Panc1 (cell line): ENCODE results near the gene PLCB4. TPM values are rescaled to one million over a fixed set of nuclear protein-coding genes. Genes with fewer than 3 reads are reported as not detected.

Source experiments
- ATAC-seq: fragments of 200-7000 bp; cut with Tn5 transposase; 2 replicates; pipeline ENCODE4 v1.9.1; 2020; ENCODE audit warnings: mild to moderate bottlenecking, moderate library complexity
- BruUV-seq: library from RNA; stranded (reverse); fragments of 400-500 nt; replicated peaks from 2 replicates; lab custom pipeline; 2021; lab: Mats Ljungman, UMichigan
- CTCF ChIA-PET: fragments of 300-600 bp; sonication (Branson Sonifier 250); formaldehyde crosslinking; loops from one replicate; lab custom pipeline; 2022; ENCODE audit warnings: antibody characterized with exemption; lab: Charles Lee
- POLR2A ChIA-PET: fragments of 300-600 bp; sonication (Branson Sonifier 250); formaldehyde crosslinking; loops from one replicate; lab custom pipeline; 2022; ENCODE audit warnings: antibody characterized with exemption; lab: Charles Lee
- DNase-seq: peaks from one replicate; pipeline ENCODE4 v3.0.0-alpha.2; 2010; ENCODE audit warnings: low read depth, low spot score
- H3K27ac ChIP-seq: 2 replicates; pipeline ENCODE4 v1.5.1; 2011; ENCODE audit warnings: mild to moderate bottlenecking, low read length, inconsistent platforms
- H3K27me3 ChIP-seq: fragments of 200-500 bp; sonication (Bioruptor generic); 2 replicates; pipeline ENCODE4 v1.6.0; 2014; ENCODE audit warnings: low read length, inconsistent platforms; ENCODE audit not compliant: control insufficient read depth, insufficient read depth
- H3K36me3 ChIP-seq: fragments of 200-500 bp; sonication (Bioruptor generic); 2 replicates; pipeline ENCODE4 v1.5.1; 2014; ENCODE audit warnings: inconsistent platforms, mild to moderate bottlenecking, low read length, moderate library complexity; ENCODE audit not compliant: control insufficient read depth, insufficient read depth
- H3K4me1 ChIP-seq: 2 replicates; pipeline ENCODE4 v1.5.1; 2011; ENCODE audit warnings: inconsistent platforms, mild to moderate bottlenecking, low read length, moderate library complexity; ENCODE audit not compliant: control insufficient read depth, insufficient read depth
- H3K4me3 ChIP-seq, 2 experiments: 2 replicates each; pipeline ENCODE4 v1.5.1; 2011 to 2012; ENCODE audit warnings: low read depth in 2 of 2, low read length in 2 of 2, mild to moderate bottlenecking in 2 of 2, inconsistent platforms in 1 of 2, moderate library complexity in 1 of 2
- H3K9me3 ChIP-seq: fragments of 200-500 bp; sonication (Bioruptor generic); 2 replicates; pipeline ENCODE4 v1.5.1; 2014; ENCODE audit warnings: low read depth, mild to moderate bottlenecking, inconsistent platforms, low read length, moderate library complexity; ENCODE audit not compliant: control insufficient read depth, insufficient read depth
- POLR2AphosphoS5 ChIP-seq: IDR thresholded peaks from 2 replicates; pipeline ENCODE4 v1.6.1; 2012; ENCODE audit warnings: mild to moderate bottlenecking, low read depth, low read length, moderate library complexity
- SIN3A ChIP-seq: IDR thresholded peaks from 2 replicates; pipeline ENCODE4 v1.6.1; 2012; ENCODE audit warnings: low read depth, mild to moderate bottlenecking, low read length, moderate library complexity, borderline replicate concordance; ENCODE audit not compliant: insufficient read depth
- TCF7L2 ChIP-seq: IDR thresholded peaks from 2 replicates; pipeline ENCODE4 v1.6.1; 2011; ENCODE audit warnings: mild to moderate bottlenecking, low read depth, low read length, inconsistent platforms
- in situ Hi-C: cut with HindIII; loops from 2 replicates; pipeline ENCODE4 v1.10.0; 2016; ENCODE audit warnings: low sequenced_read_pairs, low pct_unique_long_range_greater_than_20kb
- intact Hi-C: fragments of 100-400 bp; cut with micrococcal nuclease; formaldehyde crosslinking; loops from one replicate; pipeline ENCODE4 v1.10.0; 2022; ENCODE audit not compliant: unreplicated experiment
- total RNA-seq: library from RNA; stranded (reverse); gene quantifications from one replicate; pipeline ENCODE4 v1.2.1, GENCODE V29; 2021; ENCODE audit not compliant: unreplicated experiment
- TF ChIP-seq, protein P1 (sequence below), 2 experiments: IDR thresholded peaks; 2 replicates each; pipeline ENCODE4 v1.6.1; 2011 to 2012; ENCODE audit warnings: low read depth in 2 of 2, control low read depth in 1 of 2, low read length in 1 of 2, mild to moderate bottlenecking in 1 of 2, moderate library complexity in 1 of 2; ENCODE audit not compliant: insufficient read depth in 1 of 2
- TF ChIP-seq, protein P2 (sequence below): fragments of 450-650 bp; IDR thresholded peaks from 2 replicates; pipeline ENCODE4 v1.5.1; 2017; ENCODE audit warnings: mild to moderate bottlenecking

The PLCB4 gene
- total RNA-seq, 1 experiment from 2014 or later = 1.5 TPM

DNA sequence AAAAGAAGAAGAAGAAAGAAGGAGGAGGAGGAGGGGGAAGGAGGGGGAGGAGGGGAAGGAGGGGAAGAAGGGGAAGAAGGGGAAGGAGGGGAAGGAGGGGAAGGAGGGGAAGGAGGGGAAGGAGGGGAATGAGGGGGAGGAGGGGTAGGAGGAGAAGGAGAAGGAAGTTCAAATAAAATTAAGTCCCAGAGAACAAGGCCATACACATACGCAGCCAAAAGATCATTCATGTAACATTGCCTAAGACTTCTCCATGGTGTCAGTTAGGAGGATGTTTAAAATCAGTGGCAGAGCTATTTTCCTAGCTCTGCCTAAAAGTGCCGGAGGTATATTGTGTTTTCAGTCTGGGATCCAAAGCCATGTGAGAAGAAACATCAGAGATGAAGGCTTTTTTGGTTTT lies 75.8 kb downstream of the PLCB4 start:
- ChIA-PET CTCF (no interaction called here), POLR2A (interaction anchor here (0.7 kb wide), 1 partner anchor 438 kb away, joined by 5 read pairs; no protein-coding TSS in a partner anchor)
- no peak overlapping the region for H3K27ac ChIP-seq
- TF ChIP-seq SIN3A = no peak
- TF ChIP-seq POLR2AphosphoS5 = no peak
- TF ChIP-seq, protein P1, sequence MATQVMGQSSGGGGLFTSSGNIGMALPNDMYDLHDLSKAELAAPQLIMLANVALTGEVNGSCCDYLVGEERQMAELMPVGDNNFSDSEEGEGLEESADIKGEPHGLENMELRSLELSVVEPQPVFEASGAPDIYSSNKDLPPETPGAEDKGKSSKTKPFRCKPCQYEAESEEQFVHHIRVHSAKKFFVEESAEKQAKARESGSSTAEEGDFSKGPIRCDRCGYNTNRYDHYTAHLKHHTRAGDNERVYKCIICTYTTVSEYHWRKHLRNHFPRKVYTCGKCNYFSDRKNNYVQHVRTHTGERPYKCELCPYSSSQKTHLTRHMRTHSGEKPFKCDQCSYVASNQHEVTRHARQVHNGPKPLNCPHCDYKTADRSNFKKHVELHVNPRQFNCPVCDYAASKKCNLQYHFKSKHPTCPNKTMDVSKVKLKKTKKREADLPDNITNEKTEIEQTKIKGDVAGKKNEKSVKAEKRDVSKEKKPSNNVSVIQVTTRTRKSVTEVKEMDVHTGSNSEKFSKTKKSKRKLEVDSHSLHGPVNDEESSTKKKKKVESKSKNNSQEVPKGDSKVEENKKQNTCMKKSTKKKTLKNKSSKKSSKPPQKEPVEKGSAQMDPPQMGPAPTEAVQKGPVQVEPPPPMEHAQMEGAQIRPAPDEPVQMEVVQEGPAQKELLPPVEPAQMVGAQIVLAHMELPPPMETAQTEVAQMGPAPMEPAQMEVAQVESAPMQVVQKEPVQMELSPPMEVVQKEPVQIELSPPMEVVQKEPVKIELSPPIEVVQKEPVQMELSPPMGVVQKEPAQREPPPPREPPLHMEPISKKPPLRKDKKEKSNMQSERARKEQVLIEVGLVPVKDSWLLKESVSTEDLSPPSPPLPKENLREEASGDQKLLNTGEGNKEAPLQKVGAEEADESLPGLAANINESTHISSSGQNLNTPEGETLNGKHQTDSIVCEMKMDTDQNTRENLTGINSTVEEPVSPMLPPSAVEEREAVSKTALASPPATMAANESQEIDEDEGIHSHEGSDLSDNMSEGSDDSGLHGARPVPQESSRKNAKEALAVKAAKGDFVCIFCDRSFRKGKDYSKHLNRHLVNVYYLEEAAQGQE (IDR thresholded peaks at IDR 0.05; ENCODE audit: insufficient read depth in 1 of 2, low read depth in 2 of 2, low read length in 1 of 2) = no peak
- no peak for TF ChIP-seq TCF7L2
- TF ChIP-seq, protein P2, sequence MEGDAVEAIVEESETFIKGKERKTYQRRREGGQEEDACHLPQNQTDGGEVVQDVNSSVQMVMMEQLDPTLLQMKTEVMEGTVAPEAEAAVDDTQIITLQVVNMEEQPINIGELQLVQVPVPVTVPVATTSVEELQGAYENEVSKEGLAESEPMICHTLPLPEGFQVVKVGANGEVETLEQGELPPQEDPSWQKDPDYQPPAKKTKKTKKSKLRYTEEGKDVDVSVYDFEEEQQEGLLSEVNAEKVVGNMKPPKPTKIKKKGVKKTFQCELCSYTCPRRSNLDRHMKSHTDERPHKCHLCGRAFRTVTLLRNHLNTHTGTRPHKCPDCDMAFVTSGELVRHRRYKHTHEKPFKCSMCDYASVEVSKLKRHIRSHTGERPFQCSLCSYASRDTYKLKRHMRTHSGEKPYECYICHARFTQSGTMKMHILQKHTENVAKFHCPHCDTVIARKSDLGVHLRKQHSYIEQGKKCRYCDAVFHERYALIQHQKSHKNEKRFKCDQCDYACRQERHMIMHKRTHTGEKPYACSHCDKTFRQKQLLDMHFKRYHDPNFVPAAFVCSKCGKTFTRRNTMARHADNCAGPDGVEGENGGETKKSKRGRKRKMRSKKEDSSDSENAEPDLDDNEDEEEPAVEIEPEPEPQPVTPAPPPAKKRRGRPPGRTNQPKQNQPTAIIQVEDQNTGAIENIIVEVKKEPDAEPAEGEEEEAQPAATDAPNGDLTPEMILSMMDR = no peak
- in situ Hi-C loops = no loop called here
- intact Hi-C loops = no loop called here
- H3K4me3 ChIP-seq = no peak overlapping the region
- DNase-seq (no peak), ATAC-seq (no peak)
- no peaks in the 10 kb centered on the region for H3K36me3 ChIP-seq
- H3K4me1 ChIP-seq = no peaks in the 10 kb centered on the region
- H3K9me3 ChIP-seq = no peaks in the 10 kb centered on the region
- H3K27me3 ChIP-seq = no peaks in the 10 kb centered on the region
- BruUV-seq = no TSS peak

DNA sequence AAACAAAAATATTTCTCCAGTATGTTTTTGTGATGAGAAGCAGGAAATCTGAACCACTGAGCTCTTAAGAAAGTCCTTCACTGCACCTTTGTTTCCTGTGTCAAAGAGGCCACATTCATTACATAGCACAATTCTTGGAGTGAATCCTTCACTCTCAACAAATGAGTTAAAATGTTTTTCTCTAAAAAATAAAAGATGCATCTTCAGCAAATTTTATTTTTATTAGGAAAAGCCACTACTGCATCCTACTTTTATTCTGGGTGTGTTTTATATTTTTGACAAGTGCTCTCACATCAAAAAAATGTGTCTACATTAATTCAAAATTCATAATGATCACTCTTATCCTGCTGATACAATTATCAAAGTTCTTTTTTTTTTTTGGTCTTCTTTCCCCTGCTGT lies 76.3 kb downstream of the PLCB4 start:
- TF ChIP-seq SIN3A (no peak), TCF7L2 (no peak), POLR2AphosphoS5 (no peak)
- TF ChIP-seq, protein P2 = no peak
- TF ChIP-seq, protein P1 (IDR thresholded peaks at IDR 0.05; ENCODE audit: insufficient read depth in 1 of 2, low read depth in 2 of 2, low read length in 1 of 2) = no peak
- Histone ChIP-seq H3K9me3 (no peaks in the 10 kb centered on the region), H3K4me1 (no peaks in the 10 kb centered on the region), H3K27me3 (no peaks in the 10 kb centered on the region), H3K27ac (no peak overlapping the region), H3K4me3 (no peak overlapping the region), H3K36me3 (no peaks in the 10 kb centered on the region)
- CTCF ChIA-PET = no interaction called here
- no peak for ATAC-seq
- no TSS peak for BruUV-seq
- intact Hi-C loops (no loop called here), in situ Hi-C loops (no loop called here)
- DNase-seq = no peak
- POLR2A ChIA-PET = no interaction called here
